ENCODE results near the gene TRIM45.

GRCh38 chr1:117070124-117070523, 51.4 kb downstream of the TRIM45 start:
- no peak for TF ChIP-seq CTCF (IDR thresholded peaks at IDR 0.05)
- no peak for TF ChIP-seq POLR2A (IDR thresholded peaks at IDR 0.05)

All from breast epithelium (tissue), 3 donors.